ENCODE results near the gene COG5. TPM values are rescaled to one million over a fixed set of nuclear protein-coding genes. Genes with fewer than 3 reads are reported as not detected.

The COG5 gene
- total RNA-seq, 1 experiment from 2014 or later: 20.2 TPM

GRCh38 chr7:107592361-107593024 lies 28.8 kb upstream of the COG5 start:
- no peak overlapping the region for H3K56ac ChIP-seq (ENCODE audit: insufficient read length, low read depth, low read length)
- Mint-ChIP-seq H3K9me3 (peaks cover 4% of the 10 kb centered on the region in 2 experiments; a peak in 4 of 5 replicates), H3K27me3 (ENCODE audit: low read depth) (no peaks in the 10 kb centered on the region), H3K27ac (no peak overlapping the region), H3K4me3 (no peak overlapping the region), H3K4me1 (no peaks in the 10 kb centered on the region), H3K36me3 (ENCODE audit: insufficient read depth in 1 of 3, low read depth in 3 of 3) (peaks cover 10 to 28% (median 21%) of the 10 kb centered on the region in 3 experiments)
- H2BK5ac ChIP-seq (ENCODE audit: insufficient read length, low read length): no peak overlapping the region
- H3K18ac ChIP-seq (ENCODE audit: insufficient read length, low read depth, low read length): no peak overlapping the region
- no peak for DNase-seq
- no peak overlapping the region for H3K14ac ChIP-seq (ENCODE audit: insufficient read depth, low read length)
- H3K9me3 ChIP-seq (ENCODE audit: control insufficient read depth, low read depth, low read length): no peaks in the 10 kb centered on the region
- H3K9ac ChIP-seq (ENCODE audit: extremely low read depth, insufficient read length, low read length): no peak overlapping the region
- H3K23me2 ChIP-seq (ENCODE audit: insufficient read length, low read depth, low read length, poor library complexity, severe bottlenecking): no peaks in the 10 kb centered on the region
- H3K79me1 ChIP-seq (ENCODE audit: insufficient read depth, low read depth, low read length, poor library complexity, severe bottlenecking): no peaks in the 10 kb centered on the region
- no peak overlapping the region for H3K4me2 ChIP-seq (ENCODE audit: insufficient read depth, insufficient read length, low read length)
- no peaks in the 10 kb centered on the region for H3K27me3 ChIP-seq (ENCODE audit: insufficient read depth, low read length)
- no peak overlapping the region for H3K27ac ChIP-seq (ENCODE audit: insufficient read length, low read depth, low read length)
- no peak overlapping the region for H2BK20ac ChIP-seq (ENCODE audit: low read depth, low read length, poor library complexity, severe bottlenecking)
- no peak overlapping the region for H2BK120ac ChIP-seq (ENCODE audit: low read depth, low read length, poor library complexity, severe bottlenecking)
- H4K91ac ChIP-seq (ENCODE audit: insufficient read length, low read depth, low read length): no peak overlapping the region
- no peak overlapping the region for H4K5ac ChIP-seq (ENCODE audit: insufficient read length, low read depth, low read length)
- no peaks in the 10 kb centered on the region for H4K20me1 ChIP-seq (ENCODE audit: control insufficient read depth, insufficient read depth, insufficient read length)
- no peak overlapping the region for H3K4ac ChIP-seq (ENCODE audit: low read depth, low read length)
- H2BK15ac ChIP-seq (ENCODE audit: low read depth, low read length): no peak overlapping the region
- no peak overlapping the region for H2BK12ac ChIP-seq (ENCODE audit: insufficient read length, low read depth, low read length)
- no peaks in the 10 kb centered on the region for H3K4me1 ChIP-seq (ENCODE audit: insufficient read depth, low read length)
- no peak overlapping the region for H3K23ac ChIP-seq (ENCODE audit: insufficient read length, low read depth, low read length)
- H2AK5ac ChIP-seq (ENCODE audit: insufficient read length, low read length): no peak overlapping the region
- H2AFZ ChIP-seq (ENCODE audit: low read length): no peak overlapping the region
- H3T11ph ChIP-seq (ENCODE audit: low read length): no peak overlapping the region
- H4K8ac ChIP-seq (replicated peaks; ENCODE audit: insufficient read length, low read depth, low read length): no peak overlapping the region
- TF ChIP-seq CTCF (conservative IDR thresholded peaks at IDR 0.05): no peak
- WGBS (ENCODE audit: extremely low coverage, insufficient read length, low lambda C conversion rate): no CpG with 5 or more reads among the region's 5 CpGs
- H3K79me2 ChIP-seq (ENCODE audit: insufficient read depth, low read length): no peaks in the 10 kb centered on the region

Data from H9 (cell line).